ENCODE data around the gene FTO. TPM values are rescaled to one million over a fixed set of nuclear protein-coding genes. Genes with fewer than 3 reads are reported as not detected.

FTO gene
- total and polyA plus RNA-seq, 2 of the 8 experiments (the other 6 are each of a cell fraction or from before 2014, with no cell fraction given) = 34.5 to 59.8 TPM

DNA sequence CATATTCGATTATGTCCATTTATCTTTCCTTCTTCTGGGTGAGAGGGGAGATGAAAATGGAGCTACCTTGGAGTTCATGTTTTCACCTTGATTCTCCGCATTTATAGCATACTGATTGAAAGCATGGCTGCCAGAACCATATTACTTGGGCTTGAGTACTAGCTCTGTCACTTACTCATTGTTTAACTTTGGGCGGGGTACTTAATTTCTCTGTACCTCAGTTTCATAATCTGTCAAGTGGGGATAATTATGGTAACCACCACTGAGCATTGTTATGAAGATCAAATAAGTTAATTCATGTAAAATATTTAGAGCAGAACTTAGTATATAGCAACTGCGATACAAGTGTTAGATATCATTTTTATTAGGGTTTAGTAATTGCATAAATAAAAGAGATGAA, 65.2 kb downstream of the FTO start:
- Histone ChIP-seq H3K56ac (replicated peaks; ENCODE audit: insufficient read length, low read depth, low read length) (no peak overlapping the region), H3K79me2 (ENCODE audit: control insufficient read depth in 1 of 2, insufficient read depth in 2 of 2, low read length in 2 of 2) (peaks cover 0 to 13% of the 10 kb centered on the region in 2 experiments; a peak in 3 of 4 replicates), H2BK20ac (ENCODE audit: low read length) (no peak overlapping the region), H3K4me3 (ENCODE audit: extremely low read depth in 1 of 4, insufficient read depth in 2 of 4, low read depth in 3 of 4, low read length in 4 of 4) (no peak overlapping the region), H4K91ac (replicated peaks; ENCODE audit: insufficient read length, low read length) (no peak overlapping the region), H2BK120ac (replicated peaks; ENCODE audit: low read depth, low read length) (no peak overlapping the region), H3K23ac (ENCODE audit: insufficient read length) (no peak overlapping the region), H3K4ac (replicated peaks; ENCODE audit: insufficient read length, low read depth, low read length) (no peak overlapping the region), H2BK12ac (ENCODE audit: low read depth, low read length) (no peak overlapping the region), H3K23me2 (ENCODE audit: low read depth, low read length) (no peaks in the 10 kb centered on the region), H3K27me3 (replicated peaks in 1 of 4; ENCODE audit: control insufficient read depth in 3 of 4, extremely low read depth in 1 of 4, insufficient read depth in 3 of 4, low read length in 3 of 4) (no peaks in the 10 kb centered on the region), H3K27ac (ENCODE audit: low read depth, low read length) (no peak overlapping the region), H2AK5ac (ENCODE audit: low read depth, low read length) (no peak overlapping the region), H3K4me1 (replicated peaks in 1 of 4; ENCODE audit: control insufficient read depth in 3 of 4, insufficient read depth in 4 of 4, low read length in 3 of 4) (peaks cover 0 to 3% (median 0%) of the 10 kb centered on the region in 4 experiments; a peak in 1 of 7 replicates), H3K79me1 (ENCODE audit: low read depth, low read length) (peaks cover 3% of the 10 kb centered on the region; the same call in 1 of the 2 replicates), H4K20me1 (replicated peaks in 1 of 2; ENCODE audit: control insufficient read depth in 1 of 2, insufficient read depth in 2 of 2, low read length in 2 of 2) (peaks cover 0 to 1% of the 10 kb centered on the region in 2 experiments), H3K9me3 (ENCODE audit: insufficient read depth in 2 of 2, low read depth in 1 of 2, low read length in 1 of 2) (no peaks in the 10 kb centered on the region), H3K14ac (ENCODE audit: insufficient read length) (no peak overlapping the region), H3K18ac (ENCODE audit: extremely low read depth, low read length) (no peak overlapping the region), H2BK5ac (ENCODE audit: low read depth, low read length) (no peak overlapping the region), H3K4me2 (ENCODE audit: insufficient read depth in 1 of 2, low read depth in 2 of 2, low read length in 2 of 2) (no peak overlapping the region), H4K5ac (ENCODE audit: insufficient read length, low read depth, low read length) (no peak overlapping the region), H4K8ac (ENCODE audit: extremely low read depth, insufficient read depth, low read length) (no peak overlapping the region), H2AFZ (ENCODE audit: low read length) (no peak overlapping the region), H2BK15ac (ENCODE audit: low read length) (no peak overlapping the region), H3K36me3 (ENCODE audit: control insufficient read depth in 2 of 4, insufficient read depth in 4 of 4, low read length in 3 of 4) (no peaks in the 10 kb centered on the region), H3K9ac (replicated peaks in 1 of 4; ENCODE audit: extremely low read depth in 1 of 4, low read depth in 3 of 4, low read length in 3 of 4) (no peak overlapping the region)
- DNase-seq (ENCODE audit: low read depth in 1 of 2, low spot score in 2 of 2) = no peak
- WGBS, 2 experiments (ENCODE audit: extremely low coverage in 1 of 2, insufficient coverage in 1 of 2, insufficient read length in 1 of 2, insufficient replicate concordance in 2 of 2, low coverage in 1 of 2, low lambda C conversion rate in 2 of 2, missing lambda C conversion rate in 1 of 2) = 89% methylated on average over 4 of the region's 4 CpGs; no CpG with 5 or more reads in 1 of the 2 experiments
- ChIA-PET POLR2A (ENCODE audit: partially characterized antibody) (no interaction called here), CTCF (ENCODE audit: partially characterized antibody) (interaction anchor here (1.3 kb wide), 1 partner anchor 25 kb away, joined by 3 read pairs; no protein-coding TSS in a partner anchor)
- no peak for FAIRE-seq
- TF ChIP-seq BRCA1 (IDR thresholded peaks at IDR 0.05; ENCODE audit: low read depth, low read length) = no peak
- TF ChIP-seq ZNF274 (IDR thresholded peaks at IDR 0.05; ENCODE audit: borderline replicate concordance, extremely low read depth, low read length) = no peak
- no peak for TF ChIP-seq CHD2 (IDR thresholded peaks at IDR 0.05; ENCODE audit: low read length)
- TF ChIP-seq RBBP5 (IDR thresholded peaks at IDR 0.05; ENCODE audit: borderline replicate concordance, low read depth, low read length) = no peak
- TF ChIP-seq CEBPB (IDR thresholded peaks at IDR 0.05; ENCODE audit: low read depth, low read length) = no peak
- TF ChIP-seq SUZ12 (IDR thresholded peaks at IDR 0.05; ENCODE audit: low read length) = no peak
- TF ChIP-seq CBX5 (IDR thresholded peaks at IDR 0.05; ENCODE audit: low read depth, low read length) = no peak
- TF ChIP-seq FOSL1 (IDR thresholded peaks at IDR 0.05; ENCODE audit: insufficient read depth, low read depth, low read length) = no peak
- no peak for TF ChIP-seq GABPA (IDR thresholded peaks at IDR 0.05; ENCODE audit: borderline replicate concordance, insufficient read depth, low read length)
- TF ChIP-seq TCF12 (IDR thresholded peaks at IDR 0.05; ENCODE audit: low read depth, low read length) = no peak
- TF ChIP-seq, protein P1, sequence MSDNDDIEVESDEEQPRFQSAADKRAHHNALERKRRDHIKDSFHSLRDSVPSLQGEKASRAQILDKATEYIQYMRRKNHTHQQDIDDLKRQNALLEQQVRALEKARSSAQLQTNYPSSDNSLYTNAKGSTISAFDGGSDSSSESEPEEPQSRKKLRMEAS (IDR thresholded peaks at IDR 0.05) = no peak
- TF ChIP-seq ATF3 (IDR thresholded peaks at IDR 0.05; ENCODE audit: insufficient read depth, low read depth, low read length) = no peak
- TF ChIP-seq ASH2L (IDR thresholded peaks at IDR 0.05; ENCODE audit: low read length) = no peak
- no peak for TF ChIP-seq HDAC2 (IDR thresholded peaks at IDR 0.05; ENCODE audit: borderline replicate concordance in 1 of 2, low read depth in 2 of 2, low read length in 2 of 2)

Measured in H1 (cell line).